GM12875 (cell line): ENCODE results near the gene OSBPL9.

Experiments used
- H3K4me3 ChIP-seq: one replicate; pipeline ENCODE4 v1.5.1; 2011; ENCODE audit warnings: low read depth, low read length, control low read depth
- CTCF ChIP-seq: IDR thresholded peaks from 2 replicates; pipeline ENCODE4 v1.5.1; 2011; ENCODE audit warnings: low read depth, mild to moderate bottlenecking, control low read depth, inconsistent platforms, low read length, moderate library complexity, borderline replicate concordance; ENCODE audit not compliant: insufficient read depth

OSBPL9 gene

GRCh38 chr1:51735746-51736254 lies 118.9 kb downstream of the OSBPL9 start:
- no peak overlapping the region for H3K4me3 ChIP-seq
- TF ChIP-seq CTCF: no peak

GRCh38 chr1:51736702-51737101 lies 119.8 kb downstream of the OSBPL9 start:
- TF ChIP-seq CTCF: no peak
- no peak overlapping the region for H3K4me3 ChIP-seq

GRCh38 chr1:51738681-51739080 lies 121.8 kb downstream of the OSBPL9 start:
- no peak overlapping the region for H3K4me3 ChIP-seq
- TF ChIP-seq CTCF: no peak

DNA sequence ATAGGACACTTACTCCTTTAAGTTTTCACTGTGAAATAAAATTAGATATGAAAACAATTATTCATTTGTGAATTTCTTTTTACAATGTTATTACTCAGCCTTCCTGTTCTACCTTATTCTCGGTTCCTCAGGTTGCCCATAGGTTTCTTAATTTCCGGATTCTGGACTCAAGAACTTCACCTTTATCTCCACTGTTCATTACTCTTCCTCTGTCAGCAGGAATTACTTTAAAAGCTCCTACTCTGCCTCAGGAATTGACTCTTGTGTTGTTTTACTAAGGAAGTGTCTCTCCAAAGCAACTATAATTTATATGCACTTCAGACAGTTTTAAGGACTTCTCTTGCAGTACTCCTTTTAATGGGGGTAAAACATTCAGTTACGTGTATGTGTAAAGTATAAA lies 123.8 kb downstream of the OSBPL9 start:
- no peak for TF ChIP-seq CTCF
- H3K4me3 ChIP-seq: no peak overlapping the region

- H3K4me3 ChIP-seq: no peak overlapping the region
- no peak for TF ChIP-seq CTCF
Observed at GRCh38 chr1:51741121-51741681, 124.3 kb downstream of the OSBPL9 start.

GRCh38 chr1:51744506-51745303 lies 127.8 kb downstream of the OSBPL9 start:
- no peak overlapping the region for H3K4me3 ChIP-seq
- TF ChIP-seq CTCF: no peak

DNA sequence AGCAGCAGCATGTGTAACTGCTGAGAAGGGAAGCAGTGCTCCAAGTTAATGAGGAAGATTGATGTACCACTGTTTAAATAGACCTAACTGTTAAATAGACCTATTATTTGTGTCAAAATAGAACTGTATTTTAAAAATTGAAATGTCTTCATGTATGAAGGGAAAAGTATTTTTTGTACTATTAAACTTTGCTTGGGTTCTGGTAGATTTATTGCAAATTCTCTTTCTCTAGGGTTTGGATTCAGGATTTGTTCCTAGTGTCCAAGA lies 128.3 kb downstream of the OSBPL9 start:
- H3K4me3 ChIP-seq: no peak overlapping the region
- no peak for TF ChIP-seq CTCF
